Activated B cell treated with CpG ODN at 0.5 μM for 24 hours (primary cell): ENCODE results near the gene KRT27. TPM values are rescaled to one million over a fixed set of nuclear protein-coding genes. Genes with fewer than 3 reads are reported as not detected.
A peak's percentile ranks its signal among the peaks of the same experiment; 100 is the strongest.

Experiments
- ATAC-seq: fragments of 200-7000 bp; cut with Tn5 transposase; one replicate; pipeline ENCODE4 v1.10.0; 2021; ENCODE audit warnings: low read depth, mild to moderate bottlenecking, moderate library complexity
- CTCF ChIA-PET: fragments of 350-600 bp; sonication (Branson Sonifier 250); formaldehyde crosslinking; loops from one replicate; lab custom pipeline; 2021; ENCODE audit warnings: antibody characterized with exemption; lab: Charles Lee
- POLR2A ChIA-PET: fragments of 350-600 bp; sonication (Branson Sonifier 250); formaldehyde crosslinking; loops from one replicate; lab custom pipeline; 2021; ENCODE audit warnings: antibody characterized with exemption; lab: Charles Lee
- DNase-seq: peaks from one replicate; pipeline ENCODE4 v3.0.0; 2022
- H3K27ac Mint-ChIP-seq: one replicate; pipeline ENCODE4 v1.8.0; 2020; ENCODE audit warnings: mixed read lengths
- H3K27me3 Mint-ChIP-seq: one replicate; pipeline ENCODE4 v1.8.0; 2021; ENCODE audit warnings: mixed read lengths
- H3K36me3 Mint-ChIP-seq: one replicate; pipeline ENCODE4 v1.8.0; 2021; ENCODE audit warnings: low read depth, mixed read lengths
- H3K4me1 Mint-ChIP-seq: one replicate; pipeline ENCODE4 v1.8.0; 2021; ENCODE audit warnings: mixed read lengths
- H3K4me3 Mint-ChIP-seq: one replicate; pipeline ENCODE4 v1.8.0; 2020; ENCODE audit warnings: mild to moderate bottlenecking, mixed read lengths
- H3K9me3 Mint-ChIP-seq: one replicate; pipeline ENCODE4 v1.8.0; 2020; ENCODE audit warnings: mixed read lengths
- CTCF ChIP-seq: fragments of 200-600 bp; IDR thresholded peaks from one replicate; pipeline ENCODE4 v1.8.0; 2022; ENCODE audit warnings: antibody characterized with exemption, mild to moderate bottlenecking
- intact Hi-C: fragments of 100-400 bp; cut with micrococcal nuclease; formaldehyde crosslinking; loops from one replicate; pipeline ENCODE4 v1.15.1; 2024
- total RNA-seq: library from RNA; stranded (reverse); gene quantifications from 2 replicates; pipeline ENCODE4 v1.2.3, GENCODE V29; 2022

Gene KRT27
- total RNA-seq, 1 donor from 2014 or later = not detected

GRCh38 chr17:40730970-40731369 is 51.4 kb downstream of the KRT27 start:
- no peaks in the 10 kb centered on the region for H3K9me3 Mint-ChIP-seq
- CTCF ChIA-PET = interaction anchor here (1.9 kb wide), 1 partner anchor 932 kb away, joined by 4 read pairs; no protein-coding TSS in a partner anchor
- no peak for TF ChIP-seq CTCF
- peaks cover 26% of the 10 kb centered on the region for H3K4me1 Mint-ChIP-seq
- H3K4me3 Mint-ChIP-seq = no peak overlapping the region
- DNase-seq (no peak), ATAC-seq (no peak)
- POLR2A ChIA-PET = interaction anchor here (0.6 to 1.1 kb wide), 2 partner anchors 115 to 366 kb away, joined by 3 to 14 read pairs; no protein-coding TSS in a partner anchor
- H3K27ac Mint-ChIP-seq = no peak overlapping the region
- intact Hi-C loops = no loop called here
- H3K36me3 Mint-ChIP-seq = no peaks in the 10 kb centered on the region
- peaks cover 4% of the 10 kb centered on the region for H3K27me3 Mint-ChIP-seq

DNA sequence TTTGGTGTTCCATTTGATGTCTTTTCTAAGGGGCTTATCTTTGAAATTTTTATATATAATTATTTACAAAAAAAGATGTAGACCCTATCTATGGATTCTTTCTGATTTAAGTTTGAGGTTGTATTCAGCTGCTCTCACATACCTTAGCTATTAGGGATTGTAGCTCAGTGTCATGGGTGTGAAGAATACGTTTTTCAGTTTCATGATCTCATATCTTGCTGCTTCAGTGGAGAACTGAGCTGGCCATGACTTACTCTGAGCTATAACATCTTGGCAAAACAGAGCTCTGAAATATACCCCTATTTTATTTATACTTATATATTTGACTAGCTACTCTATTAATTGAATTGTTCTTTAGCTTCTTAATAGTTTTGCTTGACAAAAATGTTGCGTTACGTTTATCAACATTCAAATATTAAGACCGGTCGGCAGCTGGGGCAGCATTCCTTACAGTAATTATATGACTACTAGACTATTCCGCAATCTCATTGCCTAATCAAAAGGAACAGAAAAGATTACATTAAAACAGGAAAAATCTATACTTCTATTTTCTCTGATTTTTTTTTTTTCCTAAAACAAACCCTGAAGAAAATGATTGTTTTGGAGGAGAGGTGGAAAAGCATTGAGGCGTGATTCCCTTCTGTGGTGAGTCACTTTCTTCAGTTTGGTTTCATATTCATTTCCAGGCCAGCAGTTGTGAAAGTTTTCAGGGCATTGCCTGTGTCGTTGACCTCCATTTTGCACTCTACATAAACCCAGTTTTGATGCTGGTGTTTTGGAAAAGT is 54.7 kb downstream of the KRT27 start:
- peaks cover 26% of the 10 kb centered on the region for H3K4me1 Mint-ChIP-seq
- peak overlapping the region; percentile 94 for H3K27ac Mint-ChIP-seq
- intact Hi-C loops = loop anchor here (1.0 to 5.0 kb wide), 5 partner anchors 79 to 165 kb away; no protein-coding TSS in a partner anchor
- H3K9me3 Mint-ChIP-seq = no peaks in the 10 kb centered on the region
- peak overlapping the region; percentile 74 for H3K4me3 Mint-ChIP-seq
- H3K36me3 Mint-ChIP-seq = no peaks in the 10 kb centered on the region
- DNase-seq (no peak), ATAC-seq (peak; percentile 92)
- ChIA-PET POLR2A (interaction anchor here (0.6 to 1.4 kb wide), 10 partner anchors 80 to 962 kb away, joined by 3 to 8 read pairs (median 4); partner anchors contain the start of gene SMARCE1), CTCF (interaction anchor here (0.7 to 1.1 kb wide), 6 partner anchors 8 to 938 kb away, joined by 3 to 6 read pairs (median 3); no protein-coding TSS in a partner anchor)
- TF ChIP-seq CTCF = no peak
- H3K27me3 Mint-ChIP-seq = no peaks in the 10 kb centered on the region

DNA sequence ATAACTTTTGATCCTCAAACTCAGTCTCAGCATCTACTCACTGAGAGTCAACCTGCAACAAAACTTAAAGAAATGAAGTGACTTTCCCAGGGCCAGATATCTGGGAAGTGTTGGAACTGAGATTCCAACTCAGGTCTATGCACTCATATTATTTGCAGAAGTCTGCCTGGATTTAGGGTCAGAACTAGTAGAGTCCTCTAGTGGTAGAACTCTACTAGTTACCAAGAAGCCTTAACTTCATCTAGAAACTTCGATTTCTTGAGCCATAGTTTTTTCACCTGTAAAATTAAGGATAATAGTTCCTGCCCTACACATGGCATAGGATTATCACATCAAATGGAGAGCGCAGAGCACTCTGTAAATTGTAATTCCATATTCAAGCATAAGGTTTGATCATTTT is 55.4 kb downstream of the KRT27 start:
- no peak for TF ChIP-seq CTCF
- POLR2A ChIA-PET = interaction anchor here (0.8 to 1.4 kb wide), 8 partner anchors 80 to 962 kb away, joined by 3 to 8 read pairs (median 4); partner anchors contain the start of gene SMARCE1
- Mint-ChIP-seq H3K4me1 (peaks cover 26% of the 10 kb centered on the region), H3K36me3 (no peaks in the 10 kb centered on the region), H3K9me3 (no peaks in the 10 kb centered on the region), H3K27me3 (no peaks in the 10 kb centered on the region), H3K4me3 (peak overlapping the region; percentile 12), H3K27ac (peak overlapping the region; percentile 74)
- intact Hi-C loops = loop anchor here (1.0 to 5.0 kb wide), 4 partner anchors 103 to 165 kb away; no protein-coding TSS in a partner anchor
- ATAC-seq (no peak), DNase-seq (no peak)
- CTCF ChIA-PET = interaction anchor here (0.8 to 1.1 kb wide), 5 partner anchors 74 to 939 kb away, joined by 3 to 6 read pairs (median 3); no protein-coding TSS in a partner anchor

Other genes starting within 250 kb of the KRT27 start
- gene CCR7, start 217.1 kb downstream of the KRT27 start, total RNA-seq = 572 and 573 TPM in 2 replicates
- gene SMARCE1, start 134.7 kb downstream of the KRT27 start, total RNA-seq = 140 TPM in 2 replicates
- gene KRT222, start 117.4 kb downstream of the KRT27 start, total RNA-seq = not detected in 2 replicates
- not detected in 2 replicates for gene KRT24, start 78.8 kb downstream of the KRT27 start, total RNA-seq
- gene KRT25, start 27.2 kb downstream of the KRT27 start, total RNA-seq = not detected in 2 replicates
- gene KRT26, start 10.3 kb downstream of the KRT27 start, total RNA-seq = not detected in 2 replicates
- gene KRT28, start 17.4 kb upstream of the KRT27 start, total RNA-seq = not detected in 2 replicates
- gene KRT10, start 40.1 kb upstream of the KRT27 start, total RNA-seq = 40.7 and 46.7 TPM in 2 replicates
- gene KRT12, start 84.7 kb upstream of the KRT27 start, total RNA-seq = not detected in 2 replicates
- gene KRT20, start 102.7 kb upstream of the KRT27 start, total RNA-seq = not detected in 2 replicates
- gene KRT23, start 155.1 kb upstream of the KRT27 start, total RNA-seq = not detected in 2 replicates
- not detected in 2 replicates for gene KRT39, start 184.4 kb upstream of the KRT27 start, total RNA-seq
- not detected in 2 replicates for gene KRT40, start 201.8 kb upstream of the KRT27 start, total RNA-seq
- not detected in 2 replicates for gene KRTAP3-3, start 211.6 kb upstream of the KRT27 start, total RNA-seq
- gene KRTAP3-2, start 217.4 kb upstream of the KRT27 start, total RNA-seq = not detected in 2 replicates
- not detected in 2 replicates for gene KRTAP3-1, start 226.6 kb upstream of the KRT27 start, total RNA-seq
- not detected in 2 replicates for gene KRTAP1-5, start 244.7 kb upstream of the KRT27 start, total RNA-seq
- gene KRTAP1-4, start 247.6 kb upstream of the KRT27 start, total RNA-seq = not detected in 2 replicates